GM12875 (cell line): ENCODE results near the gene SLC9A9.

Source experiments
- H3K4me3 ChIP-seq: one replicate; pipeline ENCODE4 v1.5.1; 2011; ENCODE audit warnings: low read depth, low read length, control low read depth
- TF ChIP-seq, protein P1 (sequence below): IDR thresholded peaks from 2 replicates; pipeline ENCODE4 v1.5.1; 2011; ENCODE audit warnings: low read depth, mild to moderate bottlenecking, control low read depth, inconsistent platforms, low read length, moderate library complexity, borderline replicate concordance; ENCODE audit not compliant: insufficient read depth

The SLC9A9 gene

DNA sequence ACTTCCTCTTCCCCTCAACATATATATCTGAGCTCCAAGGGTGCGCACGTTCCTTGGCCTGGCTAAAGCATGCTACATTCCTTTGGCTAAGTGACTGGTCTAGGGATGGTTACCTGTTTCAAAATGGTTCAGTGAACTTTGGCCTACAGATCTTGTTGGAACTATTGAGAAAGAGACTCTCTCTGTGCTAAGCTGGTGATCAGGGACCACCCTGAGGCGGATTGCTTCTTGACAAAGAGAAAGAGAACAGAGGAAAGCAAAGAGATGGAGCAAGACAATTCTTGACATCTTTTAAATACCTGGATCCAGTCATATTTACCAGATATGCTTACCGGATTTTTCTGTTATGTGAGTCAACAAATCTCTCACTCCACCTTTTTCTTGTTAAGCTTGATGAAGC, 605.6 kb downstream of the SLC9A9 start:
- TF ChIP-seq, protein P1, sequence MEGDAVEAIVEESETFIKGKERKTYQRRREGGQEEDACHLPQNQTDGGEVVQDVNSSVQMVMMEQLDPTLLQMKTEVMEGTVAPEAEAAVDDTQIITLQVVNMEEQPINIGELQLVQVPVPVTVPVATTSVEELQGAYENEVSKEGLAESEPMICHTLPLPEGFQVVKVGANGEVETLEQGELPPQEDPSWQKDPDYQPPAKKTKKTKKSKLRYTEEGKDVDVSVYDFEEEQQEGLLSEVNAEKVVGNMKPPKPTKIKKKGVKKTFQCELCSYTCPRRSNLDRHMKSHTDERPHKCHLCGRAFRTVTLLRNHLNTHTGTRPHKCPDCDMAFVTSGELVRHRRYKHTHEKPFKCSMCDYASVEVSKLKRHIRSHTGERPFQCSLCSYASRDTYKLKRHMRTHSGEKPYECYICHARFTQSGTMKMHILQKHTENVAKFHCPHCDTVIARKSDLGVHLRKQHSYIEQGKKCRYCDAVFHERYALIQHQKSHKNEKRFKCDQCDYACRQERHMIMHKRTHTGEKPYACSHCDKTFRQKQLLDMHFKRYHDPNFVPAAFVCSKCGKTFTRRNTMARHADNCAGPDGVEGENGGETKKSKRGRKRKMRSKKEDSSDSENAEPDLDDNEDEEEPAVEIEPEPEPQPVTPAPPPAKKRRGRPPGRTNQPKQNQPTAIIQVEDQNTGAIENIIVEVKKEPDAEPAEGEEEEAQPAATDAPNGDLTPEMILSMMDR, result no peak

DNA sequence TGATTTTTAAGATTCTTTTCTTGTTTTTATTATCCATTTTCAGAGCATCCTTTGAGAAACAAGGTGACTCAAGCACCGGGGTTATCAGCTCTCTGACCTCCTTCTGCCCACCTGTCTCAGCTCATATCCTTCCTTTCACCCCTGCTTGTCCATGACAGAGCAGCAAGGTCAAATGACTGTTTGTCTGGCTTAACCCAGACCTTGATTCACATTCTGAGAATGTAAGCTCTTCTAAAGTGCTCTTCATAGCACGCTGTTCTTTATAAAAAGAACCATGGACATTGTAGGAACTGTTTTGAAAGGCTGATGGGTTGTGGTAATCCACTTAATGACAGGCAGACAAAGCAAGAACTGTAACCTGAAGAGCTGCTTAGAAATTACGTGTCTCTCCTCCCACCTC, 606.2 kb downstream of the SLC9A9 start:
- no peak overlapping the region for H3K4me3 ChIP-seq
- TF ChIP-seq, protein P1, result no peak

More for the DNA sequence above, 605.6 kb downstream of the SLC9A9 start:
- H3K4me3 ChIP-seq, result no peak overlapping the region

DNA sequence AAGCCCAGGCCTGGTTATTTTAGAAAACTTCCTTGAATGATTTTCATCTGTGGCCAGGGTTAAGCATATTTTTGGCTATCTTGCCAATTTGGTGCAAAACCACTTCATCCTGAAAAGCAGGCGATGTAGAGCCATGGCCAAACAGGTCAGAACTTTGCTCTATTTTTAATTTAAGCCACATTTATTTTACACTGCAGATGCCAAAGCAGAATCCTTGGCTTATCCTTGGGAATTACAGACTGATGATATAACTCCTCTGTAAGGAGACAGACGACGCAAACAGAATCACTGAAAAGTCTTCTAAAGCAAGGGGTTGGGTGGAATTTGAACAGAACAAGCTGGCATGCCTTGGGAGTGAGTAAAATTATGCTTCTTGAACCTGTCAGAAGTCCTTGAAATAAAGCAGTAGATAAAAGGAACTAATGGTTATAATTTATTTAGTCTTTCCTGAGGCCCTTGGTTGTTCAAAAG, 606.8 kb downstream of the SLC9A9 start:
- TF ChIP-seq, protein P1, result no peak
- no peak overlapping the region for H3K4me3 ChIP-seq

DNA sequence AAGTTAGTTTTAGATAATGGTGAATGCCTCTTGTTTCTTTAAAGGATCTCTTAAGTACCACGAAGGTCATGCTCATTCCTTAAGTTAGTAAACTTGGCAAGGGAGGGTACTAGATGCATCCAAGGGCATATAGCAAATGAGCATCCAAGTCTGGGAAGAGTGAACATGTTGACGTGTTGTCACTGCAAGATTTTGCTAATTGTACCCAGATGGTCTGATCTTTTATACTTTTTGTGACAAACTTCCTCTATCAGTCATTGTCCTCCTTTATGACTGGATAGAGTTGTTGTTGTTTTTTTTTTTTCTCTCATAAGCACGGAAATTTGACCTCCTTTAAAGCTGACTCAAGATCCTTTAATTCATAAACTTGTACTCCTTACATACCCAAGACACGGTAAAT, 607.4 kb downstream of the SLC9A9 start:
- TF ChIP-seq, protein P1, result no peak
- H3K4me3 ChIP-seq, result no peak overlapping the region

DNA sequence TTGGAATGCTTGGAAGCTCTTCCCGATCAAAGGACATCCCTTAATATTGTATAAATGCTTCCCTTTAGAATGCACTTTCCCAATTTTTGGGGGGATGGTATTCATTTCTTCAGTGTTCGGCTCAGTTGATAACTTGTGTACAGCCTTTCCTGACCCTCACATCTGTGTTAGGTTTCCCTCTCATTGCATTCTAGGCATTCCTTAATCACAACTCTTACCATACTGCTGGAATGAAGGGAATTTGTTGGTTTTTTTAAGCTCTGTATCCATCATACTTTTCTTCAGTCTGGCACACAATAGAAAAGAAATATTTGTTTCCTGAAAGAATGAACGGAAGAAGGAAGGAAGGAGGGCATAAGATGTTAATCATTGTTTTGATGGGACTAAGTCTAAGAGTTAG, 609.2 kb downstream of the SLC9A9 start:
- TF ChIP-seq, protein P1, result no peak
- no peak overlapping the region for H3K4me3 ChIP-seq

DNA sequence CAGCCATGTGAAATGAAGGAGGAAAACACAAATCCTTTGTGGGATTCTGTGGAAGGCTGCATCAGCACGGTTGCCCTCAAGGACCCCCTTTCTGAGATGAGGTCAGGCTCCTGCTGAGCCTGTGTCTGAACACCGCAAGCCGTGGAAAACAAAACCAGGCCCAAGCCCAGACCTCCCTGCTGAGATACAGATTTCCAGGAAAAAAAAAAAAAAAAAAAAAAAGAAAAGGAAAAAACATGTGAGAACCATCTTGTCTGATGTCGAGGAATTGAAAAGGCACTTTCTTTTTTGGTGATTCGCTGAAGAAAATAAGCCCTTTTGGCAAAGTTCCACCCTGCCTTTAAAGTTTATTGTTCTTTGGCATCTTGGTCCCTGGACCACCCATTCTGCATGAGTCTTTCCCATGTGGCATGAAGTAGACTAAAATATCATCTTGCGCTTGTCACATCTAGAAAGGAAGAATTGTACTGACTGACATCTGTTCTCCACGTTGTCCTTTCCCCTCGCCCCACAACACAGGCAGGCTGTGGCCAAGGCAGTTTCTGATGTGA, 611.1 kb downstream of the SLC9A9 start:
- TF ChIP-seq, protein P1, result no peak
- no peak overlapping the region for H3K4me3 ChIP-seq

DNA sequence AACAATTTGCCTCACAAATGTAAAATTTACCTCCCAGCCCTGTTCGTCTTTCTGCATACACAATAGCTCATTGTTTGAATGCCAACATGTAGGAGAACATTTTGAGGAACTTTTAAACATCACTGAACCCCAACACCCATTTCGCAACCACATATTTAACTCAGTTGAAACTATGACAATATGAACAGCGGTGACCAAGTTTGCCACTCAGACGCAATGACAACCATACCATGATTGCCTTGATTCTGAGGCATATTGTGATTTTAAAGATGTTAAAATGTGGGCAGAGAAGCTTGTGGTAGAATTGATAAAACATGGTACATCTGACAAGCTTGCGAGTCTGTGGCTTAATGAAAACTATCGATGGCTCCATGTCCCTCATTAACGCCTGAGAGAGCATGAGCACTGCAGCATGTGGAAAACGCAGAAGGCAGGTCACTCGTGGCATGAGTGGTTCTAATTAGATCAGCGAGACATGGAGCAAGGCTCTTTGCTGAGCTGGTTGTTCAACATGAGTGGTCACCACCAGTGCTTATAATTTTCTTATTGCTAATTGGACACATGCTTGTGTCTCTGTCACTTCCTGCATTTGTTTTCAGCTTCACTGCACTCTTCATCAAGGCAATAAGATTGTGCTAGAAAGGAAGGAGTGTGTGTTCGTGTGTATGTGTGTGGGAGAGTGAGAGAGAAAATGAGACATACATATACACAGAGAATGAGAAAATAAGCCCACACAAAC, 611.9 kb downstream of the SLC9A9 start:
- TF ChIP-seq, protein P1, result no peak
- no peak overlapping the region for H3K4me3 ChIP-seq
